OCI-LY7 (cell line): ENCODE measurements around the gene DIAPH3. TPM values are rescaled to one million over a fixed set of nuclear protein-coding genes. Genes with fewer than 3 reads are reported as not detected.

Experiments used
- BruUV-seq: library from RNA; stranded (reverse); fragments of 400-500 nt; replicated peaks from 2 replicates; lab custom pipeline; 2021; lab: Mats Ljungman, UMichigan
- CTCF ChIA-PET: fragments of 300-600 bp; sonication (Branson Sonifier 250); formaldehyde crosslinking; loops from one replicate; lab custom pipeline; 2022; ENCODE audit warnings: antibody characterized with exemption; ENCODE audit not compliant: unreplicated experiment; lab: Charles Lee
- POLR2A ChIA-PET: fragments of 300-600 bp; sonication (Branson Sonifier 250); formaldehyde crosslinking; loops from one replicate; lab custom pipeline; 2022; ENCODE audit warnings: antibody characterized with exemption; lab: Charles Lee
- DNase-seq: peaks from one replicate; pipeline ENCODE4 v3.0.0-alpha.2; 2015; ENCODE audit warnings: low spot score
- H2AFZ ChIP-seq: fragments of 200-600 bp; sonication (generic), shearing (Covaris generic); 2 replicates; pipeline ENCODE4 v1.6.1; 2014; ENCODE audit warnings: mild to moderate bottlenecking, antibody characterized with exemption, low read length, moderate library complexity
- H3K27ac ChIP-seq: fragments of 200-600 bp; sonication (generic); 2 replicates; pipeline ENCODE4 v1.5.1; 2014; ENCODE audit warnings: mixed run types, low read depth, mild to moderate bottlenecking, moderate library complexity, low read length, inconsistent platforms; ENCODE audit not compliant: poor library complexity, severe bottlenecking
- H3K36me3 ChIP-seq: fragments of 200-600 bp; sonication (generic); 2 replicates; pipeline ENCODE4 v1.6.1; 2014; ENCODE audit warnings: mild to moderate bottlenecking, antibody characterized with exemption, low read length, moderate library complexity, mixed read lengths; ENCODE audit not compliant: insufficient read depth
- H3K4me1 ChIP-seq: fragments of 200-600 bp; sonication (generic); 2 replicates; pipeline ENCODE4 v1.5.1; 2014; ENCODE audit warnings: mild to moderate bottlenecking, low read length; ENCODE audit not compliant: insufficient read depth, poor library complexity, severe bottlenecking
- H3K4me2 ChIP-seq: fragments of 200-600 bp; sonication (generic); 2 replicates; pipeline ENCODE4 v1.6.1; 2014; ENCODE audit warnings: mild to moderate bottlenecking, low read length
- H3K4me3 ChIP-seq: fragments of 200-600 bp; sonication (generic); 2 replicates; pipeline ENCODE4 v1.5.1; 2014; ENCODE audit warnings: mild to moderate bottlenecking, low read depth, low read length; ENCODE audit not compliant: poor library complexity, severe bottlenecking
- H3K79me2 ChIP-seq: fragments of 200-600 bp; sonication (generic); 2 replicates; pipeline ENCODE4 v1.6.1; 2016; ENCODE audit warnings: low read depth, mild to moderate bottlenecking, low read length, moderate library complexity, mixed read lengths; ENCODE audit not compliant: insufficient read depth
- H3K9me2 ChIP-seq: fragments of 200-600 bp; sonication (generic); 2 replicates; pipeline ENCODE4 v1.6.1; 2016; ENCODE audit warnings: mild to moderate bottlenecking, low read length, mixed read lengths; ENCODE audit not compliant: insufficient read depth
- H3K9me3 ChIP-seq: fragments of 200-600 bp; sonication (generic); 2 replicates; pipeline ENCODE4 v1.6.1; 2014; ENCODE audit warnings: mild to moderate bottlenecking, mixed run types, low read length, mixed read lengths
- H4K20me1 ChIP-seq: fragments of 200-600 bp; sonication (generic); 2 replicates; pipeline ENCODE4 v1.6.1; 2014; ENCODE audit warnings: mild to moderate bottlenecking, antibody characterized with exemption, low read length, moderate library complexity, mixed read lengths; ENCODE audit not compliant: insufficient read depth
- EZH2phosphoT487 ChIP-seq: fragments of 200-600 bp; sonication (generic); IDR thresholded peaks from 2 replicates; pipeline ENCODE4 v1.6.1; 2018; ENCODE audit warnings: low read depth, borderline replicate concordance, mild to moderate bottlenecking, mixed run types, antibody characterized with exemption, low read length, moderate library complexity, mixed read lengths
- intact Hi-C: fragments of 100-400 bp; cut with micrococcal nuclease; formaldehyde crosslinking; loops from one replicate; pipeline ENCODE4 v1.10.0; 2022; ENCODE audit not compliant: unreplicated experiment
- total RNA-seq, 2 experiments: library from RNA; depleted of rRNA in 1 of 2; stranded (reverse); fragments of >200 nt in 1 of 2; shearing (Covaris generic) in 1 of 2; gene quantifications; 2 replicates each; pipeline ENCODE4 v1.2.3, GENCODE V29; 2014 to 2022
- TF ChIP-seq, protein P1 (sequence below): fragments of 200-600 bp; sonication (generic); conservative IDR thresholded peaks from 2 replicates; pipeline ENCODE4 v1.5.1; 2014; ENCODE audit warnings: mild to moderate bottlenecking, antibody characterized with exemption, low read length, moderate library complexity, mixed read lengths

Gene DIAPH3
- total RNA-seq, 2 experiments from 2014 or later: 33.5 to 37.2 TPM

GRCh38 chr13:60120617-60121336 is 43.0 kb downstream of the DIAPH3 start:
- Histone ChIP-seq H3K9me2 (no peaks in the 10 kb centered on the region; the same call in 1 of the 2 replicates), H2AFZ (no peak overlapping the region), H3K4me3 (no peak overlapping the region), H3K79me2 (no peaks in the 10 kb centered on the region; the same call in 1 of the 2 replicates), H3K36me3 (peaks cover 20% of the 10 kb centered on the region), H3K27ac (no peak overlapping the region), H3K4me2 (no peak overlapping the region), H3K4me1 (no peaks in the 10 kb centered on the region), H3K9me3 (no peaks in the 10 kb centered on the region), H4K20me1 (no peaks in the 10 kb centered on the region)
- no TSS peak for BruUV-seq
- no peak for DNase-seq
- POLR2A ChIA-PET: interaction anchor here (0.7 to 1.0 kb wide), 2 partner anchors 336 to 449 kb away, joined by 3 read pairs; no protein-coding TSS in a partner anchor
- CTCF ChIA-PET: no interaction called here
- intact Hi-C loops: no loop called here
- TF ChIP-seq, protein P1, sequence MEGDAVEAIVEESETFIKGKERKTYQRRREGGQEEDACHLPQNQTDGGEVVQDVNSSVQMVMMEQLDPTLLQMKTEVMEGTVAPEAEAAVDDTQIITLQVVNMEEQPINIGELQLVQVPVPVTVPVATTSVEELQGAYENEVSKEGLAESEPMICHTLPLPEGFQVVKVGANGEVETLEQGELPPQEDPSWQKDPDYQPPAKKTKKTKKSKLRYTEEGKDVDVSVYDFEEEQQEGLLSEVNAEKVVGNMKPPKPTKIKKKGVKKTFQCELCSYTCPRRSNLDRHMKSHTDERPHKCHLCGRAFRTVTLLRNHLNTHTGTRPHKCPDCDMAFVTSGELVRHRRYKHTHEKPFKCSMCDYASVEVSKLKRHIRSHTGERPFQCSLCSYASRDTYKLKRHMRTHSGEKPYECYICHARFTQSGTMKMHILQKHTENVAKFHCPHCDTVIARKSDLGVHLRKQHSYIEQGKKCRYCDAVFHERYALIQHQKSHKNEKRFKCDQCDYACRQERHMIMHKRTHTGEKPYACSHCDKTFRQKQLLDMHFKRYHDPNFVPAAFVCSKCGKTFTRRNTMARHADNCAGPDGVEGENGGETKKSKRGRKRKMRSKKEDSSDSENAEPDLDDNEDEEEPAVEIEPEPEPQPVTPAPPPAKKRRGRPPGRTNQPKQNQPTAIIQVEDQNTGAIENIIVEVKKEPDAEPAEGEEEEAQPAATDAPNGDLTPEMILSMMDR: no peak
- TF ChIP-seq EZH2phosphoT487: no peak

DNA sequence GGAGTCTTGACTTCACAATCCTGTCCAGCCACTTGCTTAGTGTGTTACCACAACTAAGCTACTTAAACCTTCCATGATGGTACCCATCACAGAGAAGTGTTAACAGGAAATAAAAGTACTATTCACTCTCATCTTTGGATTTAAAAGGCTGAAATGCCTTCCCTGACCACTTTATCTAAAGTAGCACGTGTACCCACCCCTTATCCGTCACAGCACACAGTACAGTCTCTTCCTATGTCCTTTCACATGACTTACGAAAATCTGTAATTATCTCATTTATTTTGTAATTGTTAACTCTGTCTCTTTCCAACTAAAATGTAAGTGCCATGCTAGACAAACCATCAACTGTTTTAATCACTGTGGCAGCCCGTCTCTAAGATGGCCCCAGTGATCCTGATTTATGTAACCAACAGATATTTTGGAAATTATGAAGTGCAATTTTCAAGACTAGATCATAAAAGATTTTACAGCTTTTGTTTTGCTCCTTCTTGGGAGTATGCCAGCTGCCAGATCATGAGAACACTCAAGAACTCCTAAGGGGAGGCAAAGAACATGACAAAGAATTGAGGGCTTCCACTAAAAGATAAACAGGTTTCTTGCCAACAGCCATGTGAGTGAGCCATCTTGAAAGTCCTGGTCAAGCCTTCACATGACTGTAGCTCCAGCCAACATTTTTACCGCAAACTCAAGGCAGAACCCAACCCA is 44.9 kb downstream of the DIAPH3 start:
- no peak overlapping the region for H3K4me3 ChIP-seq
- H3K9me2 ChIP-seq: no peaks in the 10 kb centered on the region; the same call in 1 of the 2 replicates
- BruUV-seq: no TSS peak
- H2AFZ ChIP-seq: no peak overlapping the region
- no peak overlapping the region for H3K27ac ChIP-seq
- TF ChIP-seq, protein P1: no peak
- TF ChIP-seq EZH2phosphoT487: no peak
- no peaks in the 10 kb centered on the region; the same call in 1 of the 2 replicates for H3K79me2 ChIP-seq
- peaks cover 10% of the 10 kb centered on the region; the same call in 1 of the 2 replicates for H3K9me3 ChIP-seq
- CTCF ChIA-PET: no interaction called here
- POLR2A ChIA-PET: interaction anchor here (0.7 to 0.8 kb wide), 3 partner anchors 10 to 192 kb away, joined by 3 to 4 read pairs (median 3); no protein-coding TSS in a partner anchor
- intact Hi-C loops: no loop called here
- peaks cover 31% of the 10 kb centered on the region for H3K36me3 ChIP-seq
- DNase-seq: no peak
- no peaks in the 10 kb centered on the region for H3K4me1 ChIP-seq
- no peak overlapping the region for H3K4me2 ChIP-seq
- H4K20me1 ChIP-seq: no peaks in the 10 kb centered on the region
